Endothelial cell (in vitro differentiated cells): ENCODE results near the gene CARMIL1. TPM values are rescaled to one million over a fixed set of nuclear protein-coding genes. Genes with fewer than 3 reads are reported as not detected.
A peak's percentile ranks its signal among the peaks of the same experiment; 100 is the strongest.
"Not testable (repeated sequence)": the region's sequence is repeated elsewhere in the genome, so short reads cannot be mapped to it uniquely, and the experiment has no call there.

Experiments
- DNase-seq: peaks from one replicate; pipeline ENCODE4 v3.0.0; 2021; ENCODE audit warnings: low spot score
- H3K27ac Mint-ChIP-seq: one replicate; pipeline ENCODE4 v1.8.0; 2021; ENCODE audit warnings: mixed read lengths, inconsistent platforms; ENCODE audit not compliant: unreplicated experiment
- H3K27me3 Mint-ChIP-seq: one replicate; pipeline ENCODE4 v1.8.0; 2021; ENCODE audit warnings: mild to moderate bottlenecking, moderate library complexity, mixed read lengths, inconsistent platforms; ENCODE audit not compliant: unreplicated experiment
- H3K36me3 Mint-ChIP-seq: one replicate; pipeline ENCODE4 v1.8.0; 2021; ENCODE audit warnings: mild to moderate bottlenecking, low read depth, mixed read lengths, inconsistent platforms; ENCODE audit not compliant: unreplicated experiment
- H3K4me1 Mint-ChIP-seq: one replicate; pipeline ENCODE4 v1.8.0; 2021; ENCODE audit warnings: mild to moderate bottlenecking, mixed read lengths, inconsistent platforms; ENCODE audit not compliant: unreplicated experiment
- H3K4me3 Mint-ChIP-seq: one replicate; pipeline ENCODE4 v1.8.0; 2021; ENCODE audit warnings: mild to moderate bottlenecking, mixed read lengths, inconsistent platforms; ENCODE audit not compliant: unreplicated experiment
- H3K9me3 Mint-ChIP-seq: one replicate; pipeline ENCODE4 v1.8.0; 2021; ENCODE audit warnings: mixed read lengths, inconsistent platforms; ENCODE audit not compliant: unreplicated experiment
- CTCF ChIP-seq: fragments of 200-600 bp; sonication (generic); IDR thresholded peaks from one replicate; pipeline ENCODE4 v1.5.0; 2021; ENCODE audit warnings: antibody characterized with exemption; ENCODE audit not compliant: unreplicated experiment
- total RNA-seq: library from RNA; stranded (reverse); fragmentation: NEBNext Ultra II Directional; extraction: Animal tissue kit (Norgen Biotek cat#: 25700); gene quantifications from one replicate; pipeline ENCODE4 v1.2.1, GENCODE V29; 2021; ENCODE audit not compliant: unreplicated experiment

Gene CARMIL1
- total RNA-seq, 1 donor from 2014 or later, result 32.5 TPM

DNA sequence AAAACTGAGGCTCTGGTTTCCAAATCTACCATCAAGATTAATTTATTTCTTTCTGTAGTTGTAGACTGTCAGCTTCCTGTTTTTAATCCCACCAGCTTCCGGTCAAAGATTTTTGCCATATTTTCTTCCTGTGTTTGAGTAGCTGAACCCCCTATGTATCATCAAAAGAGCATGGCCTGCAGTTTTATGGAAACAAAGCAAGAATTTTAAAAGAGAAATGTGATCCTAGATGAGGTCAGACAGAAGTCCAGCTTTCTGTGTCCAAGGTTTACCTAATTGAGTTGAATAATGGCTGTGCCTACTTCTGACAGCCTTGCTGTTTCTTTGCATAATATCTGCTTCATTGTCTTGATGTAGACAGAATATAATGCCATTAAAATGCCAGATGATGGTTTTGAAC, 163.7 kb downstream of the CARMIL1 start:
- H3K36me3 Mint-ChIP-seq, result peaks cover 20% of the 10 kb centered on the region
- no peak overlapping the region for H3K27ac Mint-ChIP-seq
- H3K4me3 Mint-ChIP-seq, result no peak overlapping the region
- no peak for TF ChIP-seq CTCF
- no peaks in the 10 kb centered on the region for H3K9me3 Mint-ChIP-seq
- peaks cover 24% of the 10 kb centered on the region for H3K4me1 Mint-ChIP-seq
- no peaks in the 10 kb centered on the region for H3K27me3 Mint-ChIP-seq
- DNase-seq, result no peak

- H3K27me3 Mint-ChIP-seq, H3K27ac Mint-ChIP-seq, DNase-seq, H3K4me3 Mint-ChIP-seq, H3K9me3 Mint-ChIP-seq: not testable (repeated sequence)
- H3K4me1 Mint-ChIP-seq, result peaks cover 37% of the 10 kb centered on the region
- H3K36me3 Mint-ChIP-seq, result peaks cover 20% of the 10 kb centered on the region
Measured at GRCh38 chr6:25444521-25444920, 165.3 kb downstream of the CARMIL1 start.

DNA sequence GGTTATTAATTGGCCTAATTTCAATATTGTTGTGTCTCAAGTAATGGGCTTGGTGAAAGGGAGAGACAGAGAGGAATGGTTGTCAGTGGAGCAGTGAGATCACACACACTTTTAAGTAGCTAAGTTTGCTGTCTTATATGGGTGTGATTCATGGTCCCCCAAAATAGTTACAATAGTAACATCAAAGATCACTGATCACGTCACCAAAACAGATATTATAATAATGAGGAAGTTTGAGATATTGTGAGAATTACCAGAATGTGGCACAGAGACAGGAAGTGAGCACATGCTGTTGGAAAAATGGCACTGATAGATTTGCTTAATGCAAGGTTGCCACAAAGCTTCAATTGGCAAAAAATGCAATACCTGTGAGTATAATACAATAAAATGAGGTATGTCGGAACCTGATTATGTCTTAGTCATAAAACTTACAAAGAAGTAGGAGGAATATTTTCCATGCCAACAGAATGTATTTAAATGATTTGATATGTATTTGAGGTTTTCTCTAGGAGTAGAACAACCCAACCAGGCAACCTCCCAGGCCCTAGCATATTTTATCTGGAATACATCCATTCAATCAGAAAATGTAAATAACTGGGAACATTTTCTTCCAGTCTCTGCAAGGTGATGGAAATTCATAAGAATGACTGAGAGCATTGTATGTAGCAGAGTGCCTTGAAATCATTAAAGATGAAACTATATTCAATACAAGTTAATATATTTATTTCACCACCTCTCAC, 167.8 kb downstream of the CARMIL1 start:
- Mint-ChIP-seq H3K36me3 (peaks cover 20% of the 10 kb centered on the region), H3K27me3 (no peaks in the 10 kb centered on the region), H3K4me3 (no peak overlapping the region), H3K27ac (peak overlapping the region; percentile 96), H3K4me1 (peaks cover 43% of the 10 kb centered on the region), H3K9me3 (no peaks in the 10 kb centered on the region)
- TF ChIP-seq CTCF, result no peak
- DNase-seq, result no peak

GRCh38 chr6:25447570-25447929, 168.4 kb downstream of the CARMIL1 start:
- Mint-ChIP-seq H3K27ac (peak overlapping the region; percentile 96), H3K9me3 (no peaks in the 10 kb centered on the region), H3K4me3 (peak overlapping the region; percentile 4), H3K4me1 (peaks cover 38% of the 10 kb centered on the region), H3K36me3 (peaks cover 20% of the 10 kb centered on the region), H3K27me3 (no peaks in the 10 kb centered on the region)
- no peak for TF ChIP-seq CTCF
- DNase-seq, result peak; percentile 38

- H3K27me3 Mint-ChIP-seq, result no peaks in the 10 kb centered on the region
- peaks cover 20% of the 10 kb centered on the region for H3K36me3 Mint-ChIP-seq
- DNase-seq, result no peak
- peak overlapping the region; percentile 21 for H3K27ac Mint-ChIP-seq
- peaks cover 33% of the 10 kb centered on the region for H3K4me1 Mint-ChIP-seq
- H3K9me3 Mint-ChIP-seq, result no peaks in the 10 kb centered on the region
- no peak overlapping the region for H3K4me3 Mint-ChIP-seq
- no peak for TF ChIP-seq CTCF
Measured at GRCh38 chr6:25448965-25449538, 169.9 kb downstream of the CARMIL1 start.
